Keratinocyte (primary cell): Measurements from ENCODE around the gene ANXA5.

Experiments used
- EZH2 ChIP-seq: IDR thresholded peaks from one replicate; pipeline ENCODE4 v1.6.1; 2012; ENCODE audit warnings: inconsistent platforms, mild to moderate bottlenecking, low read length, moderate library complexity
- TF ChIP-seq, protein P1 (sequence below), 3 experiments: IDR thresholded peaks in 1 of 3; conservative IDR thresholded peaks in 1 of 3; optimal IDR thresholded peaks in 1 of 3; 2 replicates in 2 of 3; 3 replicates in 1 of 3; pipeline versions ENCODE3 to v1.5.1; 2011; ENCODE audit warnings: low read length in 3 of 3, mild to moderate bottlenecking in 3 of 3, moderate library complexity in 2 of 3, control low read depth in 1 of 3, inconsistent platforms in 1 of 3; ENCODE audit not compliant: insufficient read depth in 2 of 3; ENCODE audit errors: extremely low read depth in 1 of 3

DNA sequence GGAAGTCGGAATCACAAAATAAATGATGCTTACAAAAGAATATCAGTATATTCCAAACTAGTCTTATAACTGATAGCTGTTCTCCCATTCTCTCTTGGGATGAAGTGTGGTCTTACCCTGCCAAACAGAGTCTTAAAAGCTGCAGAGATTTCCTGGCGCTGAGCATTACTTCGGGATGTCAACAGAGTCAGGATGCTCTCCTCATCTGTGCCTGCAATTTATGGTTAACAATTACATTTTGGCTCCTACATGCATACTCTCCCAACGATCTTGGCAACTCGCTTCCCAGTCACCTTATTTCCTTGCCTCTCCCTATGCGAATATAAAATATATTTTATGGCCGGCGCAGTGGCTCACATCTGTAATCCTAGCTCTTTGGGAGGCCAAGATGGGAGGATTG lies 12.2 kb downstream of the ANXA5 start:
- TF ChIP-seq, protein P1, sequence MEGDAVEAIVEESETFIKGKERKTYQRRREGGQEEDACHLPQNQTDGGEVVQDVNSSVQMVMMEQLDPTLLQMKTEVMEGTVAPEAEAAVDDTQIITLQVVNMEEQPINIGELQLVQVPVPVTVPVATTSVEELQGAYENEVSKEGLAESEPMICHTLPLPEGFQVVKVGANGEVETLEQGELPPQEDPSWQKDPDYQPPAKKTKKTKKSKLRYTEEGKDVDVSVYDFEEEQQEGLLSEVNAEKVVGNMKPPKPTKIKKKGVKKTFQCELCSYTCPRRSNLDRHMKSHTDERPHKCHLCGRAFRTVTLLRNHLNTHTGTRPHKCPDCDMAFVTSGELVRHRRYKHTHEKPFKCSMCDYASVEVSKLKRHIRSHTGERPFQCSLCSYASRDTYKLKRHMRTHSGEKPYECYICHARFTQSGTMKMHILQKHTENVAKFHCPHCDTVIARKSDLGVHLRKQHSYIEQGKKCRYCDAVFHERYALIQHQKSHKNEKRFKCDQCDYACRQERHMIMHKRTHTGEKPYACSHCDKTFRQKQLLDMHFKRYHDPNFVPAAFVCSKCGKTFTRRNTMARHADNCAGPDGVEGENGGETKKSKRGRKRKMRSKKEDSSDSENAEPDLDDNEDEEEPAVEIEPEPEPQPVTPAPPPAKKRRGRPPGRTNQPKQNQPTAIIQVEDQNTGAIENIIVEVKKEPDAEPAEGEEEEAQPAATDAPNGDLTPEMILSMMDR (optimal IDR thresholded peaks at IDR 0.05 in 1 of 3, IDR thresholded peaks at IDR 0.05 in 1 of 3, conservative IDR thresholded peaks at IDR 0.05 in 1 of 3; ENCODE audit: extremely low read depth in 1 of 3, insufficient read depth in 2 of 3, low read length in 3 of 3): no peak
- no peak for TF ChIP-seq EZH2
